Muscle of leg (tissue), 11 donors: Measurements from ENCODE around the gene GABBR2. TPM values are rescaled to one million over a fixed set of nuclear protein-coding genes. Genes with fewer than 3 reads are reported as not detected.

Experiments used
- DNase-seq: peaks from one replicate; pipeline ENCODE4 v3.0.0; 2013
- H3K27ac ChIP-seq: one replicate; pipeline ENCODE4 v1.5.1; 2013; ENCODE audit warnings: mild to moderate bottlenecking, low read length, control low read depth
- H3K27me3 ChIP-seq: one replicate; pipeline ENCODE4 v1.6.1; 2013; ENCODE audit warnings: low read length; ENCODE audit not compliant: control insufficient read depth, insufficient read depth
- H3K36me3 ChIP-seq: one replicate; pipeline ENCODE4 v1.6.1; 2013; ENCODE audit warnings: low read length; ENCODE audit not compliant: control insufficient read depth, insufficient read depth
- H3K4me1 ChIP-seq: one replicate; pipeline ENCODE4 v1.6.1; 2013; ENCODE audit warnings: low read length; ENCODE audit not compliant: control insufficient read depth, insufficient read depth
- H3K4me3 ChIP-seq: one replicate; pipeline ENCODE4 v1.5.1; 2013; ENCODE audit warnings: low read length, control low read depth
- H3K9me3 ChIP-seq: replicated peaks from 2 replicates; pipeline ENCODE4 v1.6.1; 2013; ENCODE audit warnings: low read depth, low read length; ENCODE audit not compliant: control insufficient read depth
- WGBS: methylation state at CpG from one replicate; pipeline ENCODE4 v1.1.5; 2013; ENCODE audit warnings: missing lambda C conversion rate; ENCODE audit not compliant: insufficient coverage; 5-methylcytosine and 5-hydroxymethylcytosine counted together
- polyA plus RNA-seq, 8 donors: library from polyadenylated mRNA; unstranded; fragments of 120-200 nt; gene quantifications; one replicate each; pipeline versions ENCODE4 v1.2.1 to v1.2.3, GENCODE V29; 2013; ENCODE audit warnings: inconsistent platforms in 1 of 8, low replicate concordance in 1 of 8; ENCODE audit not compliant: insufficient read length in 8 of 8, insufficient read depth in 1 of 8
- total RNA-seq: library from RNA; stranded (reverse); fragments of 120-200 nt; gene quantifications from one replicate; pipeline ENCODE4 v1.2.4, GENCODE V29; 2013

The GABBR2 gene
- total and polyA plus RNA-seq, 9 donors: 0.35 to 1.6 (median 0.89) TPM

DNA sequence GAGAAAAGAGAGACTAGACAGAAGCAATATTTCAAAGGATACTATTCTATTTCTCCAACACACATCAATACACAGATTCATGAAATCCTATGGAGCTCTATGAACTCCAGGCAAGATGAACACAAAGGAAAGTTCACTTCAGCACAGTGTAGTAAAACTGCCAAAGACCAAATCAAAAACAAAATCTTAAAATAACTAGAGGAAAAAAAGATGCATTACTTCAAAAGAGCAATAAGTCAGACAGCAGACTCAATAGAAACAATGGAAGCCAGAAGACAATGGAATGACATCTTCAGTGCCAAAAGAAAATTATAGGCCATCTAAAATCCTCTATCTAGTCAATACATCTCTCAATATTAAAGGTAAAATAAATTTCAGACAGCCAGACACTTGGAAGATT, 248.0 kb downstream of the GABBR2 start:
- H3K27ac ChIP-seq: no peak overlapping the region
- H3K36me3 ChIP-seq: no peaks in the 10 kb centered on the region
- DNase-seq: no peak
- peaks cover 4% of the 10 kb centered on the region for H3K4me1 ChIP-seq
- H3K27me3 ChIP-seq: peaks cover 7% of the 10 kb centered on the region
- no peak overlapping the region for H3K4me3 ChIP-seq
- peaks cover 16% of the 10 kb centered on the region for H3K9me3 ChIP-seq

DNA sequence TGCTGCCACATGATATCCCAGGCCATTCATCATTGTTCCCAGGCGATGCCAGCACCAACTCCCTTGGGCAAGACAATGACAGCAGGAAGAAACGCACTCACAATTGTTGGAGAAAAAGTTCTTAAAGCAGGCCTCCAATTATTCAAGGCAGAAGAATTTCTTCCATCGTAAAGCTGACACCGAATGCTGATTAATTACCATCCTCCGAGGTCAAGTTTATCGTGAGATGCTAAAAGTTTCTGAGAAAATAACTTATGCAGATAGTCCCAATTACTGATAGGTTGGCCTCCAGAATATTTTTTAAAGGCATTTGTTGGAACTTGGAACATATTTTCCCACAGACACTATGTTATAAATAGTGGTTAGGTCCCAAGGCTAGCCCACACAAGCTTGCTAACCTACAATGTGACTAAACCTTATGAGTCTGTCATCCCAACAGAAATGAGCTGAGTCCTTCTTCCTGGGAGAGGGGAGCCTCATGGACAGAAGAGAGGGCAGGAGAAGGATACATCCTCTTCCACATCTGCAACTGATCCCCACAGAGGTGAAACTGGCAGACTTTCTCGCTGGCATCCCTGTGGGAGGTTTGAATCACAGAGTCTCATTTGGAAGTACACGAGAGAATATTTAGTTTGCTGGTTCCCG, 250.9 kb downstream of the GABBR2 start:
- no peak overlapping the region for H3K4me3 ChIP-seq
- peaks cover 7% of the 10 kb centered on the region for H3K27me3 ChIP-seq
- H3K9me3 ChIP-seq: peaks cover 16% of the 10 kb centered on the region
- H3K4me1 ChIP-seq: peaks cover 6% of the 10 kb centered on the region
- no peak for DNase-seq
- 47% methylated on average over 3 of the region's 9 CpGs for WGBS
- no peaks in the 10 kb centered on the region for H3K36me3 ChIP-seq
- H3K27ac ChIP-seq: no peak overlapping the region

DNA sequence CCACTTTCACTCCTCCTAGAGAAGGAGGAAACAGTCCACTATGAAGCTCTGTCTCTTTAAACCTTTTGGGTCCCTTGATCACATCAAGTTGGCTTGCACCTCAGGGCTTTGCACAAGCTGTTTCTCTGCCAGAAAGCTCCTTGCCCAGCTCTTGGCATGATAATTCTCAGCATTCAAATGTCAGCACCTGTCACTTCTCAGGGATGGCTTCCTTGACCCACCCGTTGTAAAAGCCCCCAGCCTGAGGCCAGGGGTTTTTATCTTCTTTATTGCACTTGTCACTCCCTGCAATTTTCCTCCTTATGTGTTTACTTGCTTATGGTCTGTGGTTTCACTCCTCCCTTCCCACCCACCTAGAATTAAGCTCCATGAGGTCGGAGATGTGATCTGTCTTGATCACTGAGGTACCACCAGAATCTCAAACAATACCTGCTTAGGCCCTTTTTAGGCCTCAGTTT, 252.6 kb downstream of the GABBR2 start:
- no peak for DNase-seq
- H3K4me3 ChIP-seq: no peak overlapping the region
- WGBS: 10% methylated on average over 2 of the region's 2 CpGs
- H3K9me3 ChIP-seq: peaks cover 8% of the 10 kb centered on the region
- H3K36me3 ChIP-seq: no peaks in the 10 kb centered on the region
- peaks cover 7% of the 10 kb centered on the region for H3K27me3 ChIP-seq
- H3K4me1 ChIP-seq: peaks cover 6% of the 10 kb centered on the region
- no peak overlapping the region for H3K27ac ChIP-seq

DNA sequence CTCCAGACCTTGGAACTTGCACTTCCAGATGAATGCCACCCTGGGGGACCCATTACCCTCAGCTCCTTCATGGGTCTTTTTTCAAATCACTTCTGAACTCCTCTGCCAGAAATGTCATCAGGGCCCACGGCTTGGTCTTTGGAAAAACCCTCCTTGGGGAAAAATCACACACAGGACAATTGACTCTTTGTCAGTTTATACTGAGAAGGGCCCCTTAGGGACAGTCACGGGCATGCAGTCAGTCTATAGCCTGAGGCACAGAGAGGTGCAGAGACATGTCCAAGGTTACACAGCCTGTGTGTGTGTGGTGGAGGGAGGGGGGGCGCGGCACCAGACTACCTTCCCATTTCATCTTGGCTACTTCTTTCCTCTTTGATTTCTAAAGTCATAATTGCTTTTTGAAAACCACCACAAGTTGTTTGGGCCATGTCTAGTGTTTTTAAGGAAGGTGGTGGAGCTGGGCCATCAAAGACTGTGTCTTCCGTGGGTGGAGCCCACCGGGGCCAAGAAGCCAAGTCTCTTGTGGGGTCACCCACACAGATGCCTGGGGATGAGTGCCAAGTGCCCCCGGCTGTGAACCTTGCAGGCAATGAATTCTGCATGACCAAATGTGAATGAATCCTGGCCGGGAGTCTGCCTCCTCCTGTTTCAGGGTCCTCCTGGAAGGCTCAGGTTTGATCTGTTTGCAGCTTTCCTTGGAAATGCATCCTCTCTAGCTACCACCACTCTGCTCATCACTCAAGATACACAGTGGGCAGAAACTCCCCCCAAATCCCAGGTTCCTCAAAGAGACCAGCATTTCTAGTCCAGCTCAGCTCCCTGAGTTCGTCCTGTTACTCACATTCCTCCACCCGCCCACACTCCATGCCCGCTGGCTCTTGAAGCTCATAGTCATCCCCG, 253.2 kb downstream of the GABBR2 start:
- DNase-seq: no peak
- H3K9me3 ChIP-seq: peaks cover 3% of the 10 kb centered on the region
- H3K4me1 ChIP-seq: peaks cover 6% of the 10 kb centered on the region
- H3K4me3 ChIP-seq: no peak overlapping the region
- H3K27me3 ChIP-seq: peaks cover 7% of the 10 kb centered on the region
- H3K27ac ChIP-seq: no peak overlapping the region
- H3K36me3 ChIP-seq: no peaks in the 10 kb centered on the region
- WGBS: 52% methylated on average over 7 of the region's 12 CpGs

DNA sequence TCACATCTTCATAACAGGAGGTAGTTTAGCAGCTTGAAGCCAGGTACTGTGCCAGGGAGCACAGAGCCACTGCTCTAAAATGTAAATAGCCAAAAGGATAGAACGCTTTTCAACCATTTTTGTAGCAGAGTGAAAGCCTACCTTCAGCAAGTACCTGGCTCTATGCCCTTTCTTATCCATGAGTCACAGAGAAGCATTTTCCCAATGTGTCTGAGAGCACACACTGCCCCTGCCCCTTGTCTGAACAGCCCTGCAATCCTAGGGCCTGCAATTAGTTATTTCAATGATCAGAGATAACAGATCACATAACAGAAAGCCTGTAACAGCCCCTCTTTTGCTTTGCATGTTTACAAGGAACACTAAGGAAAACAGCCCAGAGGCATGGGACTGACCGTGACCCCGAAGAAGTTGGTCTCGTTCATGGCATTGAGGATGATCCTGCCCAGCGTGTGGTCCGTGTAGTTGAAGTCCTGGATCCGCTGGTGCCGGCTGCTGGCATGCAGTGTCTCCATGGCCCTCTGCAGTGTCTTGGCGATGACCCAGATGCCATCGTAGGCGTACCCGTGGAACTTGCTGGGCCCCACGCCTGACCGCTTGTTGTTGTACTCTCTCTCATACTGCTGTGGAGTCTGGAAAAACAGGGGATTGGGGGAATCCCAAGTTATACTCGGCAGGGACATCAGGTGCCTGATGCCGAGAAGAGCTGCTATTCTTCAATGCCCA, 255.0 kb downstream of the GABBR2 start:
- Histone ChIP-seq H3K4me1 (peaks cover 6% of the 10 kb centered on the region), H3K27me3 (peaks cover 7% of the 10 kb centered on the region), H3K4me3 (no peak overlapping the region), H3K36me3 (no peaks in the 10 kb centered on the region), H3K27ac (no peak overlapping the region), H3K9me3 (no peaks in the 10 kb centered on the region)
- no peak for DNase-seq
- 80% methylated on average over 9 of the region's 16 CpGs for WGBS

DNA sequence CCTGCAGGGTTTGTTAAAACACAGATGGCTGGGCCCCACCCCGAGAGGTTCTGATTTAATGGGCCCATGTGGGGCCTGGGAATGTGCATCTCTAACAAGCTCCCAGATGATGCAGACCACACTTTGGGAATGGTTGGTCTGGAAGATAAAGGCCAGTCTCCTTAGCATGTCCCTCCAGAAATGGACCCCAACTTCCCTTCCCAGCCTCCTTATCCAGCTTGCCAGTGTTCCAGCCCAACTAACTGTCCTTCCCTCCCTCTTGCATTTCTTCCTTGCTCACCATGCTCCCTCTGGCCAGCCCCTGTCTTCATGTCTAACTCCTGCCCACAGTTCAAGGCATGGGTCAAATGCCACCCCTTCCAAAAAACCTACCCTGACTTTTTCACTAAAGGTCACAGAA, 257.2 kb downstream of the GABBR2 start:
- Histone ChIP-seq H3K36me3 (no peaks in the 10 kb centered on the region), H3K4me3 (no peak overlapping the region), H3K9me3 (no peaks in the 10 kb centered on the region), H3K27me3 (no peaks in the 10 kb centered on the region), H3K4me1 (peaks cover 6% of the 10 kb centered on the region), H3K27ac (no peak overlapping the region)
- no peak for DNase-seq
- WGBS: 83% methylated on average over 1 of the region's 1 CpG

DNA sequence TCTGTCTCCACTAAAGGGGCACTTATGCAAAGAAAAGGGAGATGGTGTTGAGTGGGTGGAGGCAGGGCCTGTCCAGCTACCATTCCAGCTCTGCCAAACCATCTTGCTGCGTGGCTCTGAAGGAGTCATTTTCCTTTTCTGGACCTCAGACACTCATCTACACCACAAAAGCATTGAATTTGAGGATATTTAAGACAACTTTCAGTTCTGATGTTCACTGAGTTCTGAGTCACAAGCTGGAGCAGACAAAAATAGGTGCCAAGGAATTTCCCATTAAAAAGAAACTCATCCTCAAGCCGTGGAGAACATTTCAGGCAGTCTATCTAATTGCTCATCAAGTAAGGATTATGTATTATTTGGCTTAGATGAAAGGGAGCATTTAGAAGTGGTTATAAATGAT, 258.2 kb downstream of the GABBR2 start:
- Histone ChIP-seq H3K4me3 (no peak overlapping the region), H3K27ac (no peak overlapping the region), H3K9me3 (no peaks in the 10 kb centered on the region), H3K4me1 (no peaks in the 10 kb centered on the region), H3K36me3 (no peaks in the 10 kb centered on the region), H3K27me3 (no peaks in the 10 kb centered on the region)
- no CpG with 5 or more reads among the region's 2 CpGs for WGBS
- DNase-seq: no peak

DNA sequence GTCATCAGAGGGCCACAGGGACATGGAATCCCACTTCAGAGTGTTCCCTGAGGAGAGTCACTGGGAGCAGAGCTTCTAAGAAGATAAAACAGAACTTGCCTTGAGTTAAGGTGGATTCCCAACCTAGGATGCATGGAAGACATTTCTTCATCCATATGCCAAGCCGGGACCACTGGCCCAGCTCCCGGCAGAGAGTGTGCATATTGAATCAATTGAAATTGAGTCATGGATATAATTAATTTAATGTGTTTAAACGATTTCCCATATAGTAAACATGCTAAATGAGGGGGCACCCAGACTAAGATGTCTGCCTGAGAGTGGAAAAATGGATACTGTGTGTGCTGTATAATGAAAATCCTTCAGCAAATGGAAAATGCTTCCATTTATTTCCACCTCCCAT, 258.9 kb downstream of the GABBR2 start:
- no CpG with 5 or more reads among the region's 3 CpGs for WGBS
- H3K36me3 ChIP-seq: no peaks in the 10 kb centered on the region
- no peak for DNase-seq
- no peaks in the 10 kb centered on the region for H3K9me3 ChIP-seq
- H3K27me3 ChIP-seq: no peaks in the 10 kb centered on the region
- H3K4me3 ChIP-seq: no peak overlapping the region
- no peak overlapping the region for H3K27ac ChIP-seq
- H3K4me1 ChIP-seq: no peaks in the 10 kb centered on the region

DNA sequence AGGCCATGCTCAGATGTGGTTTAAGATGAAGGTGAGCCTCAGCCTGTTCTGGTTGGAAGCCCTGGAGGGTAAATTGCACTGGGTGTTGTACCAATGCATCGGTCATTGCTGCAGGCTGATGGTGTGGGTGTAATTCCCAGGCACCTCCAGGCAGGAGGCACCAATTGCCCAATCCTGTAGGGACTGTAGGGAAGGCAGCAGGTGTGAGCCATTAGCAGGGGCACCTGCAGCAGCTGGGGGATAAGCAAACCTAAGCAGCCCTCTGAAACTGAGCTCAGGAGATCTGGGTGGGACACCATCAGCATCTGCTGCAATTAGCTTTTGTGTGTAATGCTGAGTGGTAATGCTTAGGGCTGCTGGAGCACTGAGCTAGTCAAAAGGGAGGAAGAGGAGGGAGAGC, 263.2 kb downstream of the GABBR2 start:
- Histone ChIP-seq H3K4me3 (no peak overlapping the region), H3K9me3 (no peaks in the 10 kb centered on the region), H3K27ac (no peak overlapping the region), H3K27me3 (no peaks in the 10 kb centered on the region), H3K4me1 (no peaks in the 10 kb centered on the region), H3K36me3 (no peaks in the 10 kb centered on the region)
- no peak for DNase-seq
- WGBS: 70% methylated on average over 1 of the region's 1 CpG

DNA sequence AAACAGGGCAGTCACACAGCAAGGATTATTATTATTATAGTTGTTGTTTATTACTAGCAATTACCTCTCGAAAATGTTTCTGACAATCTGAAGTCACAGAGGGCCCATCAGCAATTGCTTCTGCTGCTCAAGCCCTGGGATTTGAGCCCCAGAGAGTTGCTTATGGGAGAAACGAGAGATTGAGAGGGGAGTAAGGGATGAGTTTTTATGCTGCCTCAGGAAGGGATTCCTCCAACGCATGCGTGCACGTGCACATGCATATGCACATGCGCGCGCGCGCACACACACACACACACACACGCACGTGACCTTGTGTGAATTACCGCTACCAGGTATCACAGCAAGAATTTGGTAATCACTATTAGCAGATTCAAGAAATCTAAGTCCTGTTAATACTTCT, 264.1 kb downstream of the GABBR2 start:
- 50% methylated on average over 1 of the region's 13 CpGs for WGBS
- H3K27ac ChIP-seq: no peak overlapping the region
- no peak for DNase-seq
- no peaks in the 10 kb centered on the region for H3K4me1 ChIP-seq
- peaks cover 2% of the 10 kb centered on the region for H3K27me3 ChIP-seq
- H3K4me3 ChIP-seq: no peak overlapping the region
- no peaks in the 10 kb centered on the region for H3K9me3 ChIP-seq
- no peaks in the 10 kb centered on the region for H3K36me3 ChIP-seq
